A549 (cell line): Measurements from ENCODE around the gene GHR. TPM values are rescaled to one million over a fixed set of nuclear protein-coding genes. Genes with fewer than 3 reads are reported as not detected.

ENCODE experiments used
- ATAC-seq, 2 experiments: fragments of 200-7000 bp in 1 of 2; fragments of >200 bp in 1 of 2; cut with Nextera tagmentation in 1 of 2; cut with Tn5 transposase in 1 of 2; 3 replicates each; pipeline versions ENCODE4 v1.8.0 to v1.9.1; 2018 to 2020; ENCODE audit warnings: mild to moderate bottlenecking in 1 of 2, moderate library complexity in 1 of 2
- CTCF ChIA-PET: fragments of 300-600 bp; sonication (Branson Sonifier 250); formaldehyde crosslinking; extraction: SDS; loops from one replicate; lab custom pipeline; 2021; ENCODE audit warnings: antibody characterized with exemption, inconsistent platforms; lab: Yijun Ruan, JAX
- POLR2A ChIA-PET: fragments of 350-600 bp; formaldehyde crosslinking; extraction: SDS; loops from one replicate; lab custom pipeline; 2021; ENCODE audit warnings: antibody characterized with exemption, inconsistent platforms; lab: Yijun Ruan, JAX
- DNase-seq, 2 experiments: peaks; one replicate each; pipeline versions ENCODE4 v3.0.0 to v3.0.0-alpha.2; 2011 to 2016; ENCODE audit warnings: low read depth in 1 of 2, low spot score in 1 of 2
- FAIRE-seq: peaks from 2 replicates; lab custom pipeline; 2011; peaks lifted over from hg19 to GRCh38; lab: Jason Lieb, UNC
- H3K27ac ChIP-seq, 2 experiments: fragments of >200 bp; sonication (Bioruptor Twin); formaldehyde crosslinking; 3 replicates each; pipeline ENCODE4 v1.5.1; 2016 to 2017
- H3K4me1 ChIP-seq: fragments of >200 bp; sonication (Bioruptor Twin); formaldehyde crosslinking; 3 replicates; pipeline ENCODE4 v1.6.1; 2016
- H3K4me2 ChIP-seq: fragments of >200 bp; sonication (Bioruptor Twin); formaldehyde crosslinking; 3 replicates; pipeline ENCODE4 v1.6.1; 2016
- H3K4me3 ChIP-seq: fragments of >200 bp; sonication (Bioruptor Twin); formaldehyde crosslinking; 3 replicates; pipeline ENCODE4 v1.5.1; 2016
- H3K9me3 ChIP-seq: fragments of >200 bp; sonication (Bioruptor Twin); formaldehyde crosslinking; 3 replicates; pipeline ENCODE4 v1.6.1; 2016
- BCL3 ChIP-seq: fragments of >200 bp; sonication (Bioruptor Twin); formaldehyde crosslinking; IDR thresholded peaks from 3 replicates; pipeline ENCODE4 v1.6.1; 2016
- CEBPB ChIP-seq, 2 experiments: fragments of >200 bp in 1 of 2; sonication (Bioruptor Twin) in 1 of 2; formaldehyde crosslinking in 1 of 2; IDR thresholded peaks; 2 replicates each; pipeline ENCODE4 v1.6.1; 2012 to 2016
- CHD4 ChIP-seq: fragments of 200-600 bp; sonication (generic); IDR thresholded peaks from 2 replicates; pipeline ENCODE4 v1.6.1; 2016; ENCODE audit warnings: antibody characterized with exemption, mild to moderate bottlenecking, borderline replicate concordance
- ELK1 ChIP-seq: fragments of 150-350 bp; IDR thresholded peaks from 2 replicates; pipeline ENCODE4 v1.6.1; 2014; ENCODE audit warnings: low read depth, mild to moderate bottlenecking, low read length
- EP300 ChIP-seq, 2 experiments: fragments of >200 bp; sonication (Bioruptor Twin); formaldehyde crosslinking; IDR thresholded peaks; 2 replicates in 1 of 2; 3 replicates in 1 of 2; pipeline ENCODE4 v1.6.1; 2016 to 2017
- FOSL2 ChIP-seq, 2 experiments: fragments of 450-650 bp in 1 of 2; fragments of >200 bp in 1 of 2; sonication (Bioruptor Twin) in 1 of 2; formaldehyde crosslinking; IDR thresholded peaks; 2 replicates each; pipeline versions ENCODE4 v1.5.0 to v1.6.1; 2016 to 2020; ENCODE audit warnings: mild to moderate bottlenecking in 1 of 2, moderate library complexity in 1 of 2
- FOXS1 ChIP-seq: fragments of 250-450 bp; sonication (Bioruptor Pico); IDR thresholded peaks from 2 replicates; pipeline ENCODE4 v1.5.0; 2020; ENCODE audit warnings: mild to moderate bottlenecking, moderate library complexity
- HES2 ChIP-seq: fragments of >200 bp; sonication (Bioruptor Twin); formaldehyde crosslinking; IDR thresholded peaks from 2 replicates; pipeline ENCODE4 v1.6.1; 2016
- HEYL ChIP-seq: fragments of 250-450 bp; sonication (Bioruptor Pico); IDR thresholded peaks from 2 replicates; pipeline ENCODE4 v1.8.0; 2021; ENCODE audit warnings: mild to moderate bottlenecking, moderate library complexity
- HOXA7 ChIP-seq: fragments of 250-450 bp; sonication (Bioruptor Pico); IDR thresholded peaks from 2 replicates; pipeline ENCODE4 v1.5.0; 2020; ENCODE audit warnings: mild to moderate bottlenecking, moderate library complexity
- HOXB5 ChIP-seq: fragments of 250-450 bp; sonication (Bioruptor Pico); IDR thresholded peaks from 2 replicates; pipeline ENCODE4 v1.5.0; 2020; ENCODE audit warnings: mild to moderate bottlenecking, moderate library complexity
- MAX ChIP-seq: IDR thresholded peaks from 2 replicates; pipeline ENCODE4 v1.6.1; 2012
- NPAS2 ChIP-seq: fragments of 250-450 bp; sonication (Bioruptor Pico); IDR thresholded peaks from 2 replicates; pipeline ENCODE4 v1.8.0; 2022; ENCODE audit warnings: mild to moderate bottlenecking, moderate library complexity, borderline replicate concordance
- NR3C1 ChIP-seq: fragments of >200 bp; sonication (Bioruptor Twin); formaldehyde crosslinking; IDR thresholded peaks from 3 replicates; pipeline ENCODE4 v1.6.1; 2017
- PBX3 ChIP-seq: IDR thresholded peaks from 2 replicates; pipeline ENCODE4 v1.6.1; 2012
- POLR2AphosphoS2 ChIP-seq: conservative IDR thresholded peaks from 2 replicates; pipeline ENCODE4 v1.6.1; 2012; ENCODE audit warnings: low read length, improper control_type of control experiment, inconsistent platforms
- RARB ChIP-seq: fragments of 250-450 bp; sonication (Bioruptor Pico); IDR thresholded peaks from 2 replicates; pipeline ENCODE4 v1.8.0; 2021; ENCODE audit warnings: mild to moderate bottlenecking, moderate library complexity
- SREBF2 ChIP-seq: fragments of 450-650 bp; IDR thresholded peaks from 2 replicates; pipeline ENCODE4 v1.6.1; 2014; ENCODE audit warnings: mild to moderate bottlenecking, moderate library complexity
- ZNF302 ChIP-seq: fragments of 250-450 bp; sonication (Bioruptor Pico); IDR thresholded peaks from 2 replicates; pipeline ENCODE4 v1.9.0; 2021; ENCODE audit warnings: inconsistent platforms, mild to moderate bottlenecking, moderate library complexity
- ZSCAN20 ChIP-seq: fragments of 250-450 bp; sonication (Bioruptor Pico); IDR thresholded peaks from 2 replicates; pipeline ENCODE4 v1.8.0; 2022; ENCODE audit warnings: mild to moderate bottlenecking, moderate library complexity
- WGBS: methylation state at CpG from one replicate; pipeline ENCODE4 v1.1.6; 2017; ENCODE audit errors: missing lambda C conversion rate; 5-methylcytosine and 5-hydroxymethylcytosine counted together
- polyA plus RNA-seq, 4 experiments: library from polyadenylated mRNA; depleted of rRNA in 3 of 4; stranded (reverse); fragments of >200 nt; fragmentation: RNase III in 1 of 4; extraction: RNeasy Plus Mini Kit Qiagen cat#74134 plus additional on column Dnase treatment in 1 of 4; gene quantifications; 2 replicates in 3 of 4; 3 replicates in 1 of 4; pipeline ENCODE4 v1.2.3, GENCODE V29; 2011 to 2017

The GHR gene
- polyA plus RNA-seq, 2 of the 4 experiments (the other 2 are of a cell fraction), result 0.05 TPM; not detected in 1

- Histone ChIP-seq H3K4me2 (no peak overlapping the region), H3K4me1 (no peaks in the 10 kb centered on the region), H3K9me3 (no peaks in the 10 kb centered on the region), H3K27ac (no peak overlapping the region), H3K4me3 (no peak overlapping the region)
- ChIA-PET CTCF (interaction anchor here (0.7 kb wide), 1 partner anchor 54 kb away, joined by 3 read pairs; no protein-coding TSS in a partner anchor), POLR2A (no interaction called here)
- WGBS, result 38% methylated on average over 1 of the region's 1 CpG
- FAIRE-seq (no peak), ATAC-seq (no peak), DNase-seq (no peak)
- no peak for TF ChIP-seq CHD4
- no peak for TF ChIP-seq HOXB5 (CRISPR knock-in tag)
Observed at GRCh38 chr5:42636946-42637345, 213.7 kb downstream of the GHR start.

- ChIA-PET POLR2A (no interaction called here), CTCF (no interaction called here)
- no peak overlapping the region for H3K4me3 ChIP-seq
- TF ChIP-seq BCL3 (no peak), SREBF2 (no peak), POLR2AphosphoS2 (no peak), ELK1 (no peak), HOXA7 (no peak), NR3C1 (no peak), FOSL2 (IDR thresholded peaks at IDR 0.05) (no peak), FOSL2 (CRISPR knock-in tag; IDR thresholded peaks at IDR 0.05) (no peak), CEBPB (IDR thresholded peaks at IDR 0.05) (no peak), HEYL (CRISPR knock-in tag) (no peak), FOXS1 (CRISPR knock-in tag) (no peak), HES2 (no peak)
- TF ChIP-seq, all 56 proteins: peak for 0
- ATAC-seq, result no peak
- H3K4me2 ChIP-seq, result no peak overlapping the region
- H3K9me3 ChIP-seq, result no peaks in the 10 kb centered on the region
- DNase-seq, result no peak
- FAIRE-seq, result no peak
- WGBS, result 21% methylated on average over 3 of the region's 3 CpGs
- H3K27ac ChIP-seq, result no peak overlapping the region
- no peaks in the 10 kb centered on the region for H3K4me1 ChIP-seq
Observed at GRCh38 chr5:42638972-42639371, 215.7 kb downstream of the GHR start.

GRCh38 chr5:42640835-42641234 lies 217.6 kb downstream of the GHR start:
- Histone ChIP-seq H3K27ac (no peak overlapping the region), H3K4me3 (no peak overlapping the region), H3K4me2 (no peak overlapping the region), H3K9me3 (no peaks in the 10 kb centered on the region), H3K4me1 (no peaks in the 10 kb centered on the region)
- DNase-seq (no peak), ATAC-seq (no peak), FAIRE-seq (no peak)
- no peak for TF ChIP-seq MAX
- no peak for TF ChIP-seq EP300 (IDR thresholded peaks at IDR 0.05)
- TF ChIP-seq FOXS1 (CRISPR knock-in tag), result no peak
- TF ChIP-seq RARB, result no peak
- no peak for TF ChIP-seq NPAS2 (CRISPR knock-in tag)
- no peak for TF ChIP-seq PBX3
- no peak for TF ChIP-seq BCL3
- TF ChIP-seq ZSCAN20, result no peak
- no peak for TF ChIP-seq ZNF302
- ChIA-PET CTCF (interaction anchor here (0.9 kb wide), 1 partner anchor 127 kb away, joined by 3 read pairs; no protein-coding TSS in a partner anchor), POLR2A (no interaction called here)
- 5% methylated on average over 2 of the region's 2 CpGs for WGBS
